HepG2 (cell line): ENCODE results near the gene LAPTM4A. TPM values are rescaled to one million over a fixed set of nuclear protein-coding genes. Genes with fewer than 3 reads are reported as not detected.
A peak's percentile ranks its signal among the peaks of the same experiment; 100 is the strongest.

Source experiments
- CEBPZ ChIP-seq: IDR thresholded peaks from 2 replicates; pipeline ENCODE4 v1.6.1; 2012; ENCODE audit warnings: low read length, improper control_type of control experiment
- GLMP ChIP-seq: sonication (generic); formaldehyde crosslinking; IDR thresholded peaks from 2 replicates; pipeline ENCODE4 v1.9.0; 2021; ENCODE audit warnings: missing genetic modification reagents, mild to moderate bottlenecking, borderline replicate concordance
- HNF1A ChIP-seq, 2 experiments: sonication (generic) in 1 of 2; formaldehyde crosslinking in 1 of 2; IDR thresholded peaks; 2 replicates each; pipeline versions ENCODE4 v1.4.0 to v1.6.1; 2016 to 2020; ENCODE audit warnings: borderline replicate concordance in 1 of 2, low read depth in 1 of 2, mild to moderate bottlenecking in 1 of 2, missing genetic modification reagents in 1 of 2
- HOXA9 ChIP-seq: sonication (generic); formaldehyde crosslinking; IDR thresholded peaks from 2 replicates; pipeline ENCODE4 v1.8.1; 2022; ENCODE audit warnings: missing genetic modification reagents, mild to moderate bottlenecking, moderate library complexity, borderline replicate concordance
- MAFF ChIP-seq: IDR thresholded peaks from 2 replicates; pipeline ENCODE4 v1.6.1; 2011; ENCODE audit warnings: low read depth, low read length, improper control_type of control experiment
- PBX3 ChIP-seq: sonication (generic); formaldehyde crosslinking; IDR thresholded peaks from 2 replicates; pipeline ENCODE4 v1.8.1; 2023; ENCODE audit warnings: missing genetic modification reagents, inconsistent platforms, borderline replicate concordance
- SKI ChIP-seq: fragments of 450-650 bp; IDR thresholded peaks from one replicate; pipeline ENCODE4 v1.6.1; 2018; ENCODE audit warnings: mild to moderate bottlenecking; ENCODE audit not compliant: partially characterized antibody
- SP2 ChIP-seq: sonication (generic); formaldehyde crosslinking; IDR thresholded peaks from 2 replicates; pipeline ENCODE4 v1.5.1; 2020; ENCODE audit warnings: mild to moderate bottlenecking, missing genetic modification reagents
- YY1 ChIP-seq: IDR thresholded peaks from 2 replicates; pipeline ENCODE4 v1.6.1; 2011; ENCODE audit warnings: low read length, low read depth, moderate library complexity, mild to moderate bottlenecking; ENCODE audit not compliant: insufficient read depth, insufficient replicate concordance
- ZNF589 ChIP-seq: sonication (generic); formaldehyde crosslinking; conservative IDR thresholded peaks from 2 replicates; pipeline ENCODE4 v1.8.0; 2022; ENCODE audit warnings: mild to moderate bottlenecking, moderate library complexity, missing genetic modification reagents
- ZNF609 ChIP-seq: sonication (generic); formaldehyde crosslinking; IDR thresholded peaks from 2 replicates; pipeline ENCODE4 v1.4.0; 2020; ENCODE audit warnings: mild to moderate bottlenecking, missing genetic modification reagents, borderline replicate concordance
- ZNF672 ChIP-seq: sonication (generic); formaldehyde crosslinking; IDR thresholded peaks from 2 replicates; pipeline ENCODE4 v1.8.1; 2022; ENCODE audit warnings: missing genetic modification reagents
- polyA plus RNA-seq, 8 experiments: library from polyadenylated mRNA; depleted of rRNA in 3 of 8; stranded (reverse) in 7 of 8; unstranded in 1 of 8; fragments of >200 nt; fragmentation: Illumina TruSeq in 4 of 8; extraction: Trizol in 4 of 8; gene quantifications; 2 replicates each; pipeline versions ENCODE4 v1.2.1 to v1.2.3, GENCODE V29; 2011 to 2016; ENCODE audit warnings: low read depth in 4 of 8, missing spikeins in 1 of 8, mixed read lengths in 1 of 8; ENCODE audit not compliant: insufficient read depth in 1 of 8
- total RNA-seq, 5 experiments: library from RNA; depleted of rRNA; stranded (reverse); fragments of >200 nt; fragmentation: Illumina TruSeq; extraction: Trizol; gene quantifications; 2 replicates each; pipeline ENCODE4 v1.2.3, GENCODE V29; 2016; ENCODE audit warnings: low read depth in 1 of 5

LAPTM4A gene
- total and polyA plus RNA-seq, 2 of the 13 experiments (the other 11 are each of a cell fraction or from before 2014, with no cell fraction given): 116 to 558 TPM

GRCh38 chr2:20051532-20052228 is at the start of gene LAPTM4A (continued):
- TF ChIP-seq PBX3 (CRISPR knock-in tag) (no peak; the same call in 1 of the 2 replicates), ZNF589 (CRISPR knock-in tag) (no peak), ZNF672 (no peak), SKI (no peak), GLMP (no peak), CEBPZ (no peak), HOXA9 (CRISPR knock-in tag) (no peak), SP2 (CRISPR knock-in tag) (peak; percentile 98), MAFF (no peak), ZNF609 (CRISPR knock-in tag) (peak; percentile 56; the same call in 1 of the 2 replicates), HNF1A (IDR thresholded peaks at IDR 0.05; ENCODE audit: low read depth) (peak; percentile 39; the same call in 1 of the 2 replicates), HNF1A (CRISPR knock-in tag; IDR thresholded peaks at IDR 0.05; ENCODE audit: borderline replicate concordance) (peak; percentile 80; the same call in 1 of the 2 replicates), YY1 (peak; percentile 69)
